SK-N-SH treated with all-trans-retinoic acid at 6 μM for 48 hours (cell line): ENCODE results near the gene CSK.
A peak's percentile ranks its signal among the peaks of the same experiment; 100 is the strongest.

Source experiments
- ATAC-seq: fragments of 200-7000 bp; cut with Tn5 transposase; 3 replicates; pipeline ENCODE4 v1.9.1; 2020; ENCODE audit warnings: mild to moderate bottlenecking, moderate library complexity
- ARNTL ChIP-seq: fragments of 450-650 bp; formaldehyde crosslinking; IDR thresholded peaks from 2 replicates; pipeline ENCODE4 v1.5.0; 2020; ENCODE audit warnings: low read depth, mild to moderate bottlenecking, moderate library complexity, borderline replicate concordance
- BACH2 ChIP-seq: fragments of 250-450 bp; sonication (Bioruptor Pico); IDR thresholded peaks from 2 replicates; pipeline ENCODE4 v1.9.0; 2021; ENCODE audit warnings: mild to moderate bottlenecking, borderline replicate concordance
- CSDC2 ChIP-seq: fragments of 250-450 bp; sonication (Bioruptor Pico); IDR thresholded peaks from 2 replicates; pipeline ENCODE4 v1.5.0; 2020; ENCODE audit warnings: mild to moderate bottlenecking, moderate library complexity
- ESRRG ChIP-seq: fragments of 250-450 bp; sonication (Bioruptor Pico); IDR thresholded peaks from 2 replicates; pipeline ENCODE4 v1.6.1; 2021; ENCODE audit warnings: mild to moderate bottlenecking
- GLIS3 ChIP-seq: fragments of 250-450 bp; sonication (Bioruptor Pico); IDR thresholded peaks from 2 replicates; pipeline ENCODE4 v1.5.0; 2020; ENCODE audit warnings: mild to moderate bottlenecking, moderate library complexity
- ISL1 ChIP-seq: fragments of 250-450 bp; sonication (Bioruptor Pico); IDR thresholded peaks from 2 replicates; pipeline ENCODE4 v2.1.2; 2022; ENCODE audit warnings: mild to moderate bottlenecking, moderate library complexity
- RARB ChIP-seq: fragments of 250-450 bp; sonication (Bioruptor Pico); IDR thresholded peaks from 2 replicates; pipeline ENCODE4 v1.8.0; 2021; ENCODE audit warnings: mild to moderate bottlenecking, moderate library complexity
- TCF4 ChIP-seq: fragments of 250-450 bp; sonication (Bioruptor Pico); IDR thresholded peaks from 2 replicates; pipeline ENCODE4 v1.8.0; 2021; ENCODE audit warnings: mild to moderate bottlenecking, moderate library complexity, borderline replicate concordance
- ZC3H10 ChIP-seq: fragments of 250-450 bp; sonication (Bioruptor Pico); IDR thresholded peaks from 2 replicates; pipeline ENCODE4 v1.5.1; 2021; ENCODE audit warnings: mild to moderate bottlenecking, moderate library complexity
- ZFP3 ChIP-seq: fragments of 250-450 bp; sonication (Bioruptor Pico); IDR thresholded peaks from 2 replicates; pipeline ENCODE4 v1.5.0; 2020; ENCODE audit warnings: mild to moderate bottlenecking, moderate library complexity
- ZNF565 ChIP-seq: fragments of 450-650 bp; formaldehyde crosslinking; conservative IDR thresholded peaks from 2 replicates; pipeline ENCODE4 v1.5.0; 2020; ENCODE audit warnings: low read depth, mild to moderate bottlenecking, moderate library complexity
- ZNF70 ChIP-seq: fragments of 450-650 bp; formaldehyde crosslinking; IDR thresholded peaks from 2 replicates; pipeline ENCODE4 v1.5.0; 2020; ENCODE audit warnings: mild to moderate bottlenecking, moderate library complexity
- ZNF8 ChIP-seq: fragments of 450-650 bp; formaldehyde crosslinking; IDR thresholded peaks from 2 replicates; pipeline ENCODE4 v1.5.0; 2020; ENCODE audit warnings: mild to moderate bottlenecking, moderate library complexity
- TF ChIP-seq, protein P1 (sequence below): fragments of 250-450 bp; sonication (Bioruptor Pico); IDR thresholded peaks from 2 replicates; pipeline ENCODE4 v1.5.1; 2021; ENCODE audit warnings: mild to moderate bottlenecking, moderate library complexity
- TF ChIP-seq, protein P2 (sequence below): fragments of 250-450 bp; sonication (Bioruptor Pico); IDR thresholded peaks from 2 replicates; pipeline ENCODE4 v1.5.0; 2020; ENCODE audit warnings: mild to moderate bottlenecking, moderate library complexity
- TF ChIP-seq, protein P3 (sequence below): fragments of 250-450 bp; sonication (Bioruptor Pico); IDR thresholded peaks from 2 replicates; pipeline ENCODE4 v1.8.0; 2021; ENCODE audit warnings: low read depth, mild to moderate bottlenecking, moderate library complexity, borderline replicate concordance
- TF ChIP-seq, protein P4 (sequence below): fragments of 250-450 bp; sonication (Bioruptor Pico); IDR thresholded peaks from 2 replicates; pipeline ENCODE4 v1.8.0; 2020; ENCODE audit warnings: mild to moderate bottlenecking, moderate library complexity, borderline replicate concordance
- TF ChIP-seq, protein P5 (sequence below): fragments of 250-450 bp; sonication (Bioruptor Pico); IDR thresholded peaks from 2 replicates; pipeline ENCODE4 v1.5.1; 2020; ENCODE audit warnings: low read depth, mild to moderate bottlenecking, moderate library complexity

The CSK gene

DNA sequence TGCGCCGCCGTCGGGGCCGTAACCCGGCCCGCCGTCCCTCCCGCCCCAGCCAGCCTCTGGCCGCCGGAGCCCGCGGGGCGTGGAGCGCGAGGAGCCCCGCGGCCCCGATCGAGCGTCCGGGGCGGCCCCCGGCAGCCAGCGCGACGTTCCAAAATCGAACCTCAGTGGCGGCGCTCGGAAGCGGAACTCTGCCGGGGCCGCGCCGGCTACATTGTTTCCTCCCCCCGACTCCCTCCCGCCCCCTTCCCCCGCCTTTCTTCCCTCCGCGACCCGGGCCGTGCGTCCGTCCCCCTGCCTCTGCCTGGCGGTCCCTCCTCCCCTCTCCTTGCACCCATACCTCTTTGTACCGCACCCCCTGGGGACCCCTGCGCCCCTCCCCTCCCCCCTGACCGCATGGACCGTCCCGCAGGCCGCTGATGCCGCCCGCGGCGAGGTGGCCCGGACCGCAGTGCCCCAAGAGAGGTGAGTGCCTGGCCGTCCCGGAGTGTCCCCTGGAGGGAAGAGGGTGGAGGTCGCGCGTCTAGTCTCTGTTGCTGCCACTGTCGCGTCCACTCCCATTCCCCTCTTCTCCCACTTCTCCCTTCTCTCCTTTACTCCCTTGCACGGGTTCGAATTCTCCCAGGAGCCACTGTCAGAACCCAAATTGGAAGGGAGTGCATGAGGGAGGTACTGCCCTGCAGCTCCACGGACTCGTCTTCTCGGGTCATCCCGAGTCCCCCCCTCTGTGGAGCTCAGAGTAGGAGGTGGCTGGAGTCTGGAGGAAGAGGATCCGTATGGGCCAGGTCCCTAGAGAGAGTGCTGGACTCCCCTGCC is 585 bp downstream of the CSK start:
- peak; percentile 47 for ATAC-seq
- no peak for TF ChIP-seq ZNF70 (CRISPR knock-in tag)
- TF ChIP-seq, protein P1, sequence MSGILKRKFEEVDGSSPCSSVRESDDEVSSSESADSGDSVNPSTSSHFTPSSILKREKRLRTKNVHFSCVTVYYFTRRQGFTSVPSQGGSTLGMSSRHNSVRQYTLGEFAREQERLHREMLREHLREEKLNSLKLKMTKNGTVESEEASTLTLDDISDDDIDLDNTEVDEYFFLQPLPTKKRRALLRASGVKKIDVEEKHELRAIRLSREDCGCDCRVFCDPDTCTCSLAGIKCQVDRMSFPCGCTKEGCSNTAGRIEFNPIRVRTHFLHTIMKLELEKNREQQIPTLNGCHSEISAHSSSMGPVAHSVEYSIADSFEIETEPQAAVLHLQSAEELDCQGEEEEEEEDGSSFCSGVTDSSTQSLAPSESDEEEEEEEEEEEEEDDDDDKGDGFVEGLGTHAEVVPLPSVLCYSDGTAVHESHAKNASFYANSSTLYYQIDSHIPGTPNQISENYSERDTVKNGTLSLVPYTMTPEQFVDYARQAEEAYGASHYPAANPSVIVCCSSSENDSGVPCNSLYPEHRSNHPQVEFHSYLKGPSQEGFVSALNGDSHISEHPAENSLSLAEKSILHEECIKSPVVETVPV (CRISPR knock-in tag), result no peak
- no peak for TF ChIP-seq ESRRG (CRISPR knock-in tag)
- TF ChIP-seq ARNTL (CRISPR knock-in tag), result no peak
- no peak for TF ChIP-seq ZFP3 (CRISPR knock-in tag)
- TF ChIP-seq, protein P2, sequence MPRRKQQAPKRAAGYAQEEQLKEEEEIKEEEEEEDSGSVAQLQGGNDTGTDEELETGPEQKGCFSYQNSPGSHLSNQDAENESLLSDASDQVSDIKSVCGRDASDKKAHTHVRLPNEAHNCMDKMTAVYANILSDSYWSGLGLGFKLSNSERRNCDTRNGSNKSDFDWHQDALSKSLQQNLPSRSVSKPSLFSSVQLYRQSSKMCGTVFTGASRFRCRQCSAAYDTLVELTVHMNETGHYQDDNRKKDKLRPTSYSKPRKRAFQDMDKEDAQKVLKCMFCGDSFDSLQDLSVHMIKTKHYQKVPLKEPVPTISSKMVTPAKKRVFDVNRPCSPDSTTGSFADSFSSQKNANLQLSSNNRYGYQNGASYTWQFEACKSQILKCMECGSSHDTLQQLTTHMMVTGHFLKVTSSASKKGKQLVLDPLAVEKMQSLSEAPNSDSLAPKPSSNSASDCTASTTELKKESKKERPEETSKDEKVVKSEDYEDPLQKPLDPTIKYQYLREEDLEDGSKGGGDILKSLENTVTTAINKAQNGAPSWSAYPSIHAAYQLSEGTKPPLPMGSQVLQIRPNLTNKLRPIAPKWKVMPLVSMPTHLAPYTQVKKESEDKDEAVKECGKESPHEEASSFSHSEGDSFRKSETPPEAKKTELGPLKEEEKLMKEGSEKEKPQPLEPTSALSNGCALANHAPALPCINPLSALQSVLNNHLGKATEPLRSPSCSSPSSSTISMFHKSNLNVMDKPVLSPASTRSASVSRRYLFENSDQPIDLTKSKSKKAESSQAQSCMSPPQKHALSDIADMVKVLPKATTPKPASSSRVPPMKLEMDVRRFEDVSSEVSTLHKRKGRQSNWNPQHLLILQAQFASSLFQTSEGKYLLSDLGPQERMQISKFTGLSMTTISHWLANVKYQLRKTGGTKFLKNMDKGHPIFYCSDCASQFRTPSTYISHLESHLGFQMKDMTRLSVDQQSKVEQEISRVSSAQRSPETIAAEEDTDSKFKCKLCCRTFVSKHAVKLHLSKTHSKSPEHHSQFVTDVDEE (CRISPR knock-in tag), result no peak
- TF ChIP-seq, protein P3, sequence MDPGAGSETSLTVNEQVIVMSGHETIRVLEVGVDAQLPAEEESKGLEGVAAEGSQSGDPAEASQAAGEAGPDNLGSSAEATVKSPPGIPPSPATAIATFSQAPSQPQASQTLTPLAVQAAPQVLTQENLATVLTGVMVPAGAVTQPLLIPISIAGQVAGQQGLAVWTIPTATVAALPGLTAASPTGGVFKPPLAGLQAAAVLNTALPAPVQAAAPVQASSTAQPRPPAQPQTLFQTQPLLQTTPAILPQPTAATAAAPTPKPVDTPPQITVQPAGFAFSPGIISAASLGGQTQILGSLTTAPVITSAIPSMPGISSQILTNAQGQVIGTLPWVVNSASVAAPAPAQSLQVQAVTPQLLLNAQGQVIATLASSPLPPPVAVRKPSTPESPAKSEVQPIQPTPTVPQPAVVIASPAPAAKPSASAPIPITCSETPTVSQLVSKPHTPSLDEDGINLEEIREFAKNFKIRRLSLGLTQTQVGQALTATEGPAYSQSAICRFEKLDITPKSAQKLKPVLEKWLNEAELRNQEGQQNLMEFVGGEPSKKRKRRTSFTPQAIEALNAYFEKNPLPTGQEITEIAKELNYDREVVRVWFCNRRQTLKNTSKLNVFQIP (CRISPR knock-in tag), result no peak
- no peak for TF ChIP-seq ISL1 (CRISPR knock-in tag)
- TF ChIP-seq RARB (CRISPR knock-in tag), result no peak
- TF ChIP-seq, protein P4, sequence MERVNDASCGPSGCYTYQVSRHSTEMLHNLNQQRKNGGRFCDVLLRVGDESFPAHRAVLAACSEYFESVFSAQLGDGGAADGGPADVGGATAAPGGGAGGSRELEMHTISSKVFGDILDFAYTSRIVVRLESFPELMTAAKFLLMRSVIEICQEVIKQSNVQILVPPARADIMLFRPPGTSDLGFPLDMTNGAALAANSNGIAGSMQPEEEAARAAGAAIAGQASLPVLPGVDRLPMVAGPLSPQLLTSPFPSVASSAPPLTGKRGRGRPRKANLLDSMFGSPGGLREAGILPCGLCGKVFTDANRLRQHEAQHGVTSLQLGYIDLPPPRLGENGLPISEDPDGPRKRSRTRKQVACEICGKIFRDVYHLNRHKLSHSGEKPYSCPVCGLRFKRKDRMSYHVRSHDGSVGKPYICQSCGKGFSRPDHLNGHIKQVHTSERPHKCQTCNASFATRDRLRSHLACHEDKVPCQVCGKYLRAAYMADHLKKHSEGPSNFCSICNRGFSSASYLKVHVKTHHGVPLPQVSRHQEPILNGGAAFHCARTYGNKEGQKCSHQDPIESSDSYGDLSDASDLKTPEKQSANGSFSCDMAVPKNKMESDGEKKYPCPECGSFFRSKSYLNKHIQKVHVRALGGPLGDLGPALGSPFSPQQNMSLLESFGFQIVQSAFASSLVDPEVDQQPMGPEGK, result no peak
- no peak for TF ChIP-seq ZC3H10 (CRISPR knock-in tag)
- no peak for TF ChIP-seq CSDC2

DNA sequence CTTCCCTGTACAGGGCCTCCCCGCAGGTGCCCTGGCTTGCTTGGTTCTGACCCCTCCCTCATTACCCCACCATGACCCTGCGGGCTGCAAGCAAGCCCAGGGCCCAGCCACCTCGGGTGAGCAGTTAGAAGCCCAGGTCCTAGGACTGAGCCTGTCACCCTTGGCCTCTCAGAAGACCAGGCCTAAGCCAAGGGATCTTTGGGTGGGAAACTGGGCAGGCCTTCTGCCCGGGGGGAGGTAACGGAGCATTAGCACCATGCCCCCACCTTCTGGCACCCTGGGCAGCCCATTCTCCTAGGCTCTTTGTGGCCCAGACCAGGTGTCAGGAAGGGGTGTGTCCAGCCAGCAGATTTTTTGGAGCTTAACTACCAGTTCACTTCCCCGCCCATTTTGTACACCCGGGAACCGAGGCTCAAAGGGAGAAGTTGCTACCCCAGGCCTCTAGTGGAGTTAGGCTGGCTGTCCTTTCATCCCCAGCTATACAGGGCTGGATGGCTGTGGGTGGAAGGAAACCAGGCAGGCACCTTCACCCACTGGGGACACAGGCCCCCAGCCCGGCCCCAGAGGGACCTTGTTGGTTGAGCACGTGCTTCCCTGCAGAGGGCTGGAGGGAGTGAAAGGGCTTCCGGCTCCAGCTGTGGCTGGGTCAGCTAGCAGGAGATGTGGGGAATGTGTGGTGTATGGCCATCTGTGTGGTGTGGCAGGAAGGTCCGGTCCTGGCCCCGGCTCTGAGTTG is 1.4 kb downstream of the CSK start:
- ATAC-seq, result peak; percentile 54
- TF ChIP-seq ZNF565, result no peak
- TF ChIP-seq TCF4 (CRISPR knock-in tag), result no peak
- TF ChIP-seq ZC3H10 (CRISPR knock-in tag), result no peak
- TF ChIP-seq GLIS3 (CRISPR knock-in tag), result no peak

DNA sequence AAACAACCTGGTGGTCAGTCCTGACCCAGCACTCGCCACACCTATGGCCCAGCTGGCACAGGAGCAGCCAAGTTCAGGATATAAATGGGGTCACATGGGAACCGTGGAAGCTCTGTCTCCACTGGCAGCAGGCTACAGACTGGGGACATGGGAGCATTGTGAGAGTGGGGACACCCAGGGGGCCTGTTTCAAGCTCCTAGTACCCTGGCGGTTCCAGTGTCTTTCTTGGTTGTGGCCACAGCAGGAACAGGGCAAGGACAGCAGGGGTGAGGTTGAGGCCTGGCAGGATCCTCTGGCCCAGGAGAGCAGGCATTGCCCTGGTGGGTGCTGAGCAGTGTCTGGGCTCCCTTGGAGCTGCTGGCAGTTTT is 1.9 kb downstream of the CSK start:
- ATAC-seq, result peak; percentile 4; the same call in 1 of the 3 replicates
- TF ChIP-seq, protein P2 (CRISPR knock-in tag), result no peak
- TF ChIP-seq ZNF565 (no peak), ZNF8 (CRISPR knock-in tag) (no peak), RARB (CRISPR knock-in tag) (no peak), BACH2 (no peak), ESRRG (CRISPR knock-in tag) (no peak)
- TF ChIP-seq, protein P4, result no peak
- TF ChIP-seq, protein P3 (CRISPR knock-in tag), result no peak
- TF ChIP-seq, protein P5, sequence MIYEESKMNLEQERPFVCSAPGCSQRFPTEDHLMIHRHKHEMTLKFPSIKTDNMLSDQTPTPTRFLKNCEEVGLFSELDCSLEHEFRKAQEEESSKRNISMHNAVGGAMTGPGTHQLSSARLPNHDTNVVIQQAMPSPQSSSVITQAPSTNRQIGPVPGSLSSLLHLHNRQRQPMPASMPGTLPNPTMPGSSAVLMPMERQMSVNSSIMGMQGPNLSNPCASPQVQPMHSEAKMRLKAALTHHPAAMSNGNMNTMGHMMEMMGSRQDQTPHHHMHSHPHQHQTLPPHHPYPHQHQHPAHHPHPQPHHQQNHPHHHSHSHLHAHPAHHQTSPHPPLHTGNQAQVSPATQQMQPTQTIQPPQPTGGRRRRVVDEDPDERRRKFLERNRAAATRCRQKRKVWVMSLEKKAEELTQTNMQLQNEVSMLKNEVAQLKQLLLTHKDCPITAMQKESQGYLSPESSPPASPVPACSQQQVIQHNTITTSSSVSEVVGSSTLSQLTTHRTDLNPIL (CRISPR knock-in tag), result no peak
